ENCODE measurements around the gene MAML3.

MAML3 gene

GRCh38 chr4:139841464-139842195 is 312.4 kb downstream of the MAML3 start:
- DNase-seq (ENCODE audit: low read depth), result no peak

- no peak for DNase-seq (ENCODE audit: low read depth)
Measured at GRCh38 chr4:139840773-139841172, 313.2 kb downstream of the MAML3 start.

DNA sequence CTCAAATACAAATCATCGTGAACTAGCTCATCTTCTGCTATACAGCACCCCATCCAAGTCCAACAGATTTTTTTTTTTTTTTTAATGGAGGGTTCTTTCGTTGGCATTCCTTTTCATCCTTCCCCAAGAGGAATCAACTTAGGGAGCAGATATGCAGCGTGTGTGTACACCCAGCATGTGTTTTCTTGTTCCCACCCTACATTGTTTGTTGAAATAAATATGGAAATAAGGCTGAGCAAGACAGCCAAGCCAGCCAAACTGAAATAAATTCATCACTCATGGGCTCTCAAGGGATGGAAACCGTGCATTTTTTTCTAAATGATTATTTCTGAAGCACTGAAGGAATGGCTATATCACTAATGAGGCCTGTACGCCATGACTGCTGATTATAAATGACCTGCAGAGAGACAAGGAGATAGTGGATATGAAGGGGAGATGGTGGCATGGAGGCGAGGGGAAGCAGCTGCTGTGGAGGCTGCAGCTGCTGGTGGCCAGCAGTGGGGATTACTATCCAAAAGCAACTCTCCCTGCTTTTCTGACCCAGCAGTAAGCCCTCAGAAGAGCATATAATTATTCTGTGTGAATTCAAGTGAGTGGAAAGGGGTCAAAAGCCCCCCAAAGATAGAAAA is 314.5 kb downstream of the MAML3 start:
- no peak for DNase-seq (ENCODE audit: low read depth)

- DNase-seq (ENCODE audit: low read depth), result no peak
Measured at GRCh38 chr4:139838811-139839210, 315.2 kb downstream of the MAML3 start.

DNA sequence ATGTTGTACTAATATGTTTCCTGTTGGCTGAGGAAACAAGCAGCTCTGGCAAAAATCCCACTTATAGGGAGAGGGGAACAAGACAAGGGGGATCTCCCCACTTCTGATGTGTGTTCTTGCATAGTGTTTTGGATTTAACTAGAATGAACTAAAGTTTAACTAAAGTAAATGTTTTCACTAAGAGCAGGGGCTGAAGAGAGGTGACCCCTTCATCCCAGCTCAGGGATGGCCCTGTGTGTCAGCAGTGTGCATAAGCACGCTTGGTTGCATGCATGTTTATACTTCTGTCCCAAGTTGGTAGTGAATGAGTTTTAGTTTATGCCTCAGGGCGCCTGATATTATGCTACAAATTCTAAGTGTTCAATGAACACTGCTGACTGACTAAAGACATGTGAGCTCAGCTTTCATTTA is 319.0 kb downstream of the MAML3 start:
- no peak for DNase-seq (ENCODE audit: low read depth)

- DNase-seq (ENCODE audit: low read depth), result no peak
Measured at GRCh38 chr4:139834226-139834662, 319.7 kb downstream of the MAML3 start.

DNA sequence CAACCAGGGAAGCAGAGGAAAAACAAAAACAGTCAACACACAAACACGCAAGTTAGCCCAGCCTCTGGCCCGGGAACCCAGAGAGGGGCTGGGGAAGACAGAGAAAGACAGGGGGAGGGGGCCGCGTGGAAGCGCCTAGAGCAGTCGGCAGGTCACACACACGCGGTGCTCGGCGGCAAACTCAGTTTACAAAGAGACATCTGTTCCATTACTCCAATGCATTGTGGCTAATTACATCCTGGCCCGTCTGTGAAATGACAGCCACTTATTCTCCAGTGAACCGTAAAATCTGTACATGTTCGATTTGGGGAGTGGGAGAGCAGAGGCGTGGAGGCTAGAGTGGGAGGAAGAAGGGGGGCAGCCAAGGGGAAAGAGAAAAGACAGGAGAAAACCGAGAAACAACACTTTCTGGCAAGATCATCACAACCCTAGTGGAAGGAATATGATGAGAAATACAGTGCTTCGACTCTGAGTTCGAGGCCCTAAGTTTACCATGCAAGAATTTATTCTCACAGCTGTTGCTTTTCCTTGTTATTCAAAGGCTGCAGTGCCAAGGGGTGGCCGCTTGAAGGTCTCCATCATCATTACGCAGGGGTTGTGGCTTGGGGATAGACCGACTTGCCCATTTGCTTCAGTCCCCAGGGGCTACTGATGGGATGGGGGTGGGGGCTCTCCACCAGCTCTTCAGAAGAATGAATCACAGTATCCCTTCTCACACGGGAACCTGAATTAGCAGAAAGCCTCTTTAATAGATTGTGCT is 320.7 kb downstream of the MAML3 start:
- DNase-seq (ENCODE audit: low read depth), result no peak

DNA sequence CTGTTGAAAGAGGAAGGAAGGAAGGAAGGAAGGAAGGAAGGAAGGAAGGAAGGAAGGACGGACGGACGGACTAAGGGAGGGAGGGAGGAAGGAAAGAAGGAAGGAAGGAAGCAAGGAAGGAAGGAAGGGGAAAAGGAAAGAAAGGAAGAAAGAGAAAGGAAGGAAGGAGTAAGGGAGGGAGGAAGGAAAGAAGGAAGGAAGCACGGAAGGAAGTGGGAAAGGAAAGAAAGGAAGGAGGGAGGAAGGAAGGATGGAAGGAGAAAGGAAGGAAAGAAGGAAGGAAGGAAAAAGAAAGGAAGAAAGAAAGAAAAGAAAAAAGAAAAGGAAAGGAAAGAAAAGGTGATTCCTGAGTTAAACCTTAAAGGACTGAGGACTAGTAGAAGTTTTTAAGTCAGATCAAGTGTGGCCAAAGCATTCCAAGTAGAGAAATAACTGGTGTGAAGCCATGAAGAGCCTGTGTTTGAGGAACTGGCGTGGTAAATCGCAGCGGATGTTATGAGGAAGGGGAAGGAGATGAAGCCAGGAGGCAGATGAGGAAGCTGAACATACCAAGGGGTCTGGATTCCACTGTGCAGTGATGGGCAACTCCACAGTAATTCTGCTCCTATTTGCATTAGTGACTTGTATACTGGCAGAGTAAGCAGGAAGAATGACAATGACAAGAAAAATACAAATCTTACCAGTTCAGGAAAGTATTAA is 324.9 kb downstream of the MAML3 start:
- no peak for DNase-seq (ENCODE audit: low read depth)

GRCh38 chr4:139826426-139826825 is 327.6 kb downstream of the MAML3 start:
- DNase-seq (ENCODE audit: low read depth), result no peak

- DNase-seq (ENCODE audit: low read depth), result no peak
Measured at GRCh38 chr4:139825523-139826014, 328.4 kb downstream of the MAML3 start.

DNA sequence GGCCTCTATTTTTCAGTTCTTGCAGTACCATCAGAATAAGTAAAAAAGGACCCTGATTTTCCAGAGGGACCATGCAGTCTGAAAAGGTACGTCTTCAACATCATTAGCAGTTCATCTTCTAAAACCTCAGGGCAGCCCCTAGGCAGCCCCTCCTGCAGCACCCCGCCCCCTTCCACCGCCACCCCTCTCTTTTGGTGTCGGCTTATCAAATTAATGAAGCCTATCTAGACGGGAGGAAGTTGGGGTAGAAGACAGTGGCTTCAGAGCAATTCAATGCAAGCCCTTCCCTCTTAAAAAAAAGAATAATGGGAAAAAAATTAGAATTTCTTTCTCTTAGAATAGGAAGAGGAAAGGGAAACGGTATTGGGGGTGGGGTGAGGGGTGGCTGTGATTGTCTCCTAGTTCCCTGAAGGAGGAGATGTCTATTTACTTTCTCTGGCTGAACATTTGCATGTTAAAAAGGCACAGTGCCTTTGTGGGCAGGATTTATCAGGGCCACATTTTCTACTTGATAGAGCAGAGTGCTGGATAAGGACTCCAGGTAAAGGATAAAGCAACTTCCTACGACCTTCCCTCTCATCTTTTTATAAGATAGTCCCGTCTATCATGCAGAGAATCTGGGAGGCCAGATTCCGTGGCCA is 329.0 kb downstream of the MAML3 start:
- no peak for DNase-seq (ENCODE audit: low read depth)

GRCh38 chr4:139823746-139824145 is 330.2 kb downstream of the MAML3 start:
- no peak for DNase-seq (ENCODE audit: low read depth)

DNA sequence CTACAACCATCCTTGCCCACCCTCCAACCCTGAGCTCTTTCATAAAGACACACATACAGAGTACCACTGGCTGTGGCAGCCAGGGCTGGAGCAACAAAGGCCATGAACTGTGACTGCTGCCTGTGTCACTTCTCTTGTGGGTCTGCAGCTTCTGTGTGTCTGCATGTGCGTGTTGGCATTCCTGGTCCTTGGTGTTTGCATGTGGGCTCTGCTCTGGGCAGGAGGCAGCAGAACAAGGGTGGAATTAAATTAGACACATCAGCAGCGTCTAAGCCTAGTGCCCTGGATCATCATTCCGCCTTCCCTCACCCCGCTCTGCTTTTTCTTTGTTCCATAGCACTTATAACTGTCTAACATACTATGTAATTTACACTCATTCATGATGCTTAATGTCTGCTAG is 330.6 kb downstream of the MAML3 start:
- DNase-seq (ENCODE audit: low read depth), result no peak

DNA sequence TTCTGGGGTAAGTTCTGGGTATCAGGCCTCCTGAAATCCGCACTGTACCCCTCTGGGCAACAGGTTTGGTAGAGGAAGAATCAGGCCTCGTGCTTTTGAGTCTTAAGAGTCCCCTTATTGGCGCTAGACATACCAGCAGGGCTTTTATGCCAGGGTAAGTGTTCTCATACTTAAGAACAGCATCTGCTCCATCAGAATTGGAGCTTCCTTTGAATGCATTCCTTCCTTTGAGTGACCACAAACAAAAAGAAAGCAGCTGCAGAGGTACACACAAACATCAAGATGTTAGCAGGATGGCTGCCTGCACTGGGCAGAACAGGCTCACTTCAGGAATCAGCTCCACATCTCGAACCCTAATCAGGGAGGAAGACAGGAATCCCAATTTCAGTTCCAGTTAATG is 331.6 kb downstream of the MAML3 start:
- no peak for DNase-seq (ENCODE audit: low read depth)

- no peak for DNase-seq (ENCODE audit: low read depth)
Measured at GRCh38 chr4:139819082-139819481, 334.9 kb downstream of the MAML3 start.

GRCh38 chr4:139817657-139818452 is 336.1 kb downstream of the MAML3 start:
- DNase-seq (ENCODE audit: low read depth), result no peak

- DNase-seq (ENCODE audit: low read depth), result no peak
Measured at GRCh38 chr4:139816856-139817255, 337.1 kb downstream of the MAML3 start.

- DNase-seq (ENCODE audit: low read depth), result peak; percentile 74
Measured at GRCh38 chr4:139815778-139816601, 338.0 kb downstream of the MAML3 start.

- no peak for DNase-seq (ENCODE audit: low read depth)
Measured at GRCh38 chr4:139814323-139815015, 339.5 kb downstream of the MAML3 start.

Data from GM04503 (cell line).